GM23338 (cell line): Measurements from ENCODE around the gene BARHL2.

Experiments used
- CREB1 ChIP-seq: fragments of 250-450 bp; sonication (Bioruptor Pico); IDR thresholded peaks from 2 replicates; pipeline ENCODE4 v1.5.0; 2020; ENCODE audit warnings: low read depth, mild to moderate bottlenecking, moderate library complexity
- EZH2 ChIP-seq: fragments of 200-600 bp; sonication (generic); IDR thresholded peaks from one replicate; pipeline ENCODE4 v1.8.0; 2017; ENCODE audit warnings: antibody characterized with exemption, mild to moderate bottlenecking, low read depth; ENCODE audit not compliant: unreplicated experiment
- JUNB ChIP-seq: IDR thresholded peaks from one replicate; pipeline ENCODE4 v1.6.1; 2016; ENCODE audit warnings: antibody characterized with exemption; ENCODE audit not compliant: unreplicated experiment
- POLR2AphosphoS5 ChIP-seq: IDR thresholded peaks from 2 replicates; pipeline ENCODE4 v1.6.1; 2016; ENCODE audit warnings: antibody characterized with exemption, low read depth
- STAT1 ChIP-seq: IDR thresholded peaks from one replicate; pipeline ENCODE4 v1.6.1; 2016; ENCODE audit warnings: antibody characterized with exemption; ENCODE audit not compliant: unreplicated experiment
- ZNF114 ChIP-seq: fragments of 250-450 bp; sonication (Bioruptor Pico); IDR thresholded peaks from 2 replicates; pipeline ENCODE4 v1.5.0; 2020; ENCODE audit warnings: mild to moderate bottlenecking, moderate library complexity
- TF ChIP-seq, protein P1 (sequence below), 2 experiments: fragments of 200-600 bp in 1 of 2; sonication (generic) in 1 of 2; conservative IDR thresholded peaks; 2 replicates each; pipeline versions ENCODE4 v1.5.1 to v1.6.1; 2016 to 2017; ENCODE audit warnings: antibody characterized with exemption in 2 of 2, low read depth in 2 of 2, mild to moderate bottlenecking in 2 of 2, moderate library complexity in 1 of 2
- TF ChIP-seq, protein P2 (sequence below): IDR thresholded peaks from one replicate; pipeline ENCODE4 v1.6.1; 2018; ENCODE audit warnings: antibody characterized with exemption; ENCODE audit not compliant: unreplicated experiment

DNA sequence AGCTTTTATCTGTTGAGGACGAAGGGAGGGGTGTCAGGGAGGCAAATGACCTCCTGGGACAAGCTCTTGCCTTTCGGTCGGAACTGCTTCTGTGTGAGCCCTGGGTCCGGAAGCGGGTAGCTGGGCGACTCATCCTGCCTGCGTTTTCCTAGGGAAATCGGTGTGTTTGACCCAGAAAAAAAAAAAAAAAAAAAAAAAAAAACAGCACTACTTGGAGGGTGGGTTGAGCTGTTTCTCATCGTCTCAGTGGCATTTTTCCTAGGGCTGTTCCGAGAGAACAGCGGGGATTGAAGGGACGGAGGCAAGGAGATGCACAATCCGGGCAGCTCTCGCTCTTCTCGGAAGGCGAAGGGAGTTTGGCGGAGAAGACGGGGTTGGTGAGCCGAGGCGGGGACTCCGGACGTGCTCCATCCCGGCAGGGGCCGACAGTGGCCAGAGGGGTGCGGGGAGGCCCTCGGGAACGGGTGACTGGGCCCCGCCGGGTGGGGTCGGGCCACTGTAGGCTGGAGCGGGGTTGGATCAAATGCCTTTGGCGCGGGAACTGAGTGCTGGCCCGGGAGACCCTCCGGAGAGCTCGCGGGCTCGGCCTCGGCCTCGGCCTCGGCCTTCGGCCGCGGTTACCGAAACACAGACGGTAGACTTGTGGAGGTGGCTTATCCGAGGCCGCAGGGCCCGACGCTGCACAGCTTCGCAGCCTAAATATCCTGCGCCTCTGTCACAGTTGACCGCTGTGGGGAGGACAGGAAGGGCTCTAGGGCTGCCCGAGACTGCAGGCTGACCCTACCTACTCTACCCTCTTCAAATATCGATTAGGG lies 2.4 kb upstream of the BARHL2 start:
- TF ChIP-seq, protein P1, sequence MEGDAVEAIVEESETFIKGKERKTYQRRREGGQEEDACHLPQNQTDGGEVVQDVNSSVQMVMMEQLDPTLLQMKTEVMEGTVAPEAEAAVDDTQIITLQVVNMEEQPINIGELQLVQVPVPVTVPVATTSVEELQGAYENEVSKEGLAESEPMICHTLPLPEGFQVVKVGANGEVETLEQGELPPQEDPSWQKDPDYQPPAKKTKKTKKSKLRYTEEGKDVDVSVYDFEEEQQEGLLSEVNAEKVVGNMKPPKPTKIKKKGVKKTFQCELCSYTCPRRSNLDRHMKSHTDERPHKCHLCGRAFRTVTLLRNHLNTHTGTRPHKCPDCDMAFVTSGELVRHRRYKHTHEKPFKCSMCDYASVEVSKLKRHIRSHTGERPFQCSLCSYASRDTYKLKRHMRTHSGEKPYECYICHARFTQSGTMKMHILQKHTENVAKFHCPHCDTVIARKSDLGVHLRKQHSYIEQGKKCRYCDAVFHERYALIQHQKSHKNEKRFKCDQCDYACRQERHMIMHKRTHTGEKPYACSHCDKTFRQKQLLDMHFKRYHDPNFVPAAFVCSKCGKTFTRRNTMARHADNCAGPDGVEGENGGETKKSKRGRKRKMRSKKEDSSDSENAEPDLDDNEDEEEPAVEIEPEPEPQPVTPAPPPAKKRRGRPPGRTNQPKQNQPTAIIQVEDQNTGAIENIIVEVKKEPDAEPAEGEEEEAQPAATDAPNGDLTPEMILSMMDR (conservative IDR thresholded peaks at IDR 0.05; ENCODE audit: low read depth in 2 of 2): no peak
- TF ChIP-seq POLR2AphosphoS5 (no peak), EZH2 (no peak), CREB1 (CRISPR knock-in tag) (no peak), ZNF114 (CRISPR knock-in tag) (no peak), JUNB (no peak), STAT1 (no peak)
- TF ChIP-seq, protein P2, sequence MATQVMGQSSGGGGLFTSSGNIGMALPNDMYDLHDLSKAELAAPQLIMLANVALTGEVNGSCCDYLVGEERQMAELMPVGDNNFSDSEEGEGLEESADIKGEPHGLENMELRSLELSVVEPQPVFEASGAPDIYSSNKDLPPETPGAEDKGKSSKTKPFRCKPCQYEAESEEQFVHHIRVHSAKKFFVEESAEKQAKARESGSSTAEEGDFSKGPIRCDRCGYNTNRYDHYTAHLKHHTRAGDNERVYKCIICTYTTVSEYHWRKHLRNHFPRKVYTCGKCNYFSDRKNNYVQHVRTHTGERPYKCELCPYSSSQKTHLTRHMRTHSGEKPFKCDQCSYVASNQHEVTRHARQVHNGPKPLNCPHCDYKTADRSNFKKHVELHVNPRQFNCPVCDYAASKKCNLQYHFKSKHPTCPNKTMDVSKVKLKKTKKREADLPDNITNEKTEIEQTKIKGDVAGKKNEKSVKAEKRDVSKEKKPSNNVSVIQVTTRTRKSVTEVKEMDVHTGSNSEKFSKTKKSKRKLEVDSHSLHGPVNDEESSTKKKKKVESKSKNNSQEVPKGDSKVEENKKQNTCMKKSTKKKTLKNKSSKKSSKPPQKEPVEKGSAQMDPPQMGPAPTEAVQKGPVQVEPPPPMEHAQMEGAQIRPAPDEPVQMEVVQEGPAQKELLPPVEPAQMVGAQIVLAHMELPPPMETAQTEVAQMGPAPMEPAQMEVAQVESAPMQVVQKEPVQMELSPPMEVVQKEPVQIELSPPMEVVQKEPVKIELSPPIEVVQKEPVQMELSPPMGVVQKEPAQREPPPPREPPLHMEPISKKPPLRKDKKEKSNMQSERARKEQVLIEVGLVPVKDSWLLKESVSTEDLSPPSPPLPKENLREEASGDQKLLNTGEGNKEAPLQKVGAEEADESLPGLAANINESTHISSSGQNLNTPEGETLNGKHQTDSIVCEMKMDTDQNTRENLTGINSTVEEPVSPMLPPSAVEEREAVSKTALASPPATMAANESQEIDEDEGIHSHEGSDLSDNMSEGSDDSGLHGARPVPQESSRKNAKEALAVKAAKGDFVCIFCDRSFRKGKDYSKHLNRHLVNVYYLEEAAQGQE: no peak
